Aorta (tissue), 5 donors: ENCODE data around the gene FAM50B. TPM values are rescaled to one million over a fixed set of nuclear protein-coding genes. Genes with fewer than 3 reads are reported as not detected.

ENCODE experiments used
- ATAC-seq: fragments of 200-7000 bp; cut with Tn5 transposase; one replicate; pipeline ENCODE4 v1.9.1; 2022; ENCODE audit warnings: moderate library complexity; ENCODE audit not compliant: low FRiP score
- DNase-seq, 2 donors: peaks; one replicate each; pipeline ENCODE4 v3.0.0-alpha.2; 2020
- H3K27ac ChIP-seq, 2 donors: one replicate each; pipeline ENCODE4 v1.5.1; 2013; ENCODE audit warnings: low read length in 2 of 2, mild to moderate bottlenecking in 2 of 2, moderate library complexity in 2 of 2, control low read depth in 1 of 2, inconsistent platforms in 1 of 2, low read depth in 1 of 2
- H3K27me3 ChIP-seq, 2 donors: one replicate each; pipeline ENCODE4 v1.6.1; 2013; ENCODE audit warnings: control low read depth in 1 of 2, low read length in 1 of 2, mild to moderate bottlenecking in 1 of 2, moderate library complexity in 1 of 2; ENCODE audit not compliant: insufficient read depth in 2 of 2, control insufficient read depth in 1 of 2
- H3K36me3 ChIP-seq, 2 donors: one replicate each; pipeline ENCODE4 v1.6.1; 2013; ENCODE audit warnings: control low read depth in 1 of 2, low read length in 1 of 2, mild to moderate bottlenecking in 1 of 2; ENCODE audit not compliant: insufficient read depth in 2 of 2, control insufficient read depth in 1 of 2
- H3K4me1 ChIP-seq, 2 donors: one replicate each; pipeline ENCODE4 v1.6.1; 2013; ENCODE audit warnings: low read length in 2 of 2, control low read depth in 1 of 2, mild to moderate bottlenecking in 1 of 2, moderate library complexity in 1 of 2; ENCODE audit not compliant: insufficient read depth in 2 of 2, control insufficient read depth in 1 of 2
- H3K4me3 ChIP-seq, 2 donors: one replicate each; pipeline ENCODE4 v1.5.1; 2013; ENCODE audit warnings: low read length in 2 of 2, control low read depth in 1 of 2, mild to moderate bottlenecking in 1 of 2
- H3K9me3 ChIP-seq: one replicate; pipeline ENCODE4 v1.6.1; 2013; ENCODE audit warnings: mild to moderate bottlenecking, low read length; ENCODE audit not compliant: control insufficient read depth
- WGBS, 2 donors: extraction: QIAGEN DNeasy Blood & Tissue Kit; methylation state at CpG; one replicate each; pipeline ENCODE4 v1.1.7; 2013; 5-methylcytosine and 5-hydroxymethylcytosine counted together
- intact Hi-C, 2 donors: fragments of 100-400 bp; cut with DNase I; formaldehyde crosslinking; loops; one replicate each; pipeline versions ENCODE4 v1.14.2 to v1.15.0; 2022
- polyA plus RNA-seq, 2 donors: library from polyadenylated mRNA; stranded (reverse); fragments of 200-250 nt; gene quantifications; one replicate each; pipeline ENCODE4 v1.2.3, GENCODE V29; 2013
- total RNA-seq, 2 donors: library from RNA; stranded (reverse); fragmentation: NEBNext Ultra II Directional; extraction: Animal tissue kit (Norgen Biotek cat#: 25700); gene quantifications; one replicate each; pipeline ENCODE4 v1.2.1, GENCODE V29; 2021
- donor health status: healthy with polysubstance abuse.
- donor health status: Bipolar disorder and iron deficiency.
- donor health status: DM: no; HTN: no; CAD: no.
- donor health status: DM: no; HTN: no; CAD: no.
- donor health status: DM: yes; HTN: yes; CAD: no.

The FAM50B gene
- total and polyA plus RNA-seq, 4 donors: 7.8 to 13.6 (median 10.4) TPM

DNA sequence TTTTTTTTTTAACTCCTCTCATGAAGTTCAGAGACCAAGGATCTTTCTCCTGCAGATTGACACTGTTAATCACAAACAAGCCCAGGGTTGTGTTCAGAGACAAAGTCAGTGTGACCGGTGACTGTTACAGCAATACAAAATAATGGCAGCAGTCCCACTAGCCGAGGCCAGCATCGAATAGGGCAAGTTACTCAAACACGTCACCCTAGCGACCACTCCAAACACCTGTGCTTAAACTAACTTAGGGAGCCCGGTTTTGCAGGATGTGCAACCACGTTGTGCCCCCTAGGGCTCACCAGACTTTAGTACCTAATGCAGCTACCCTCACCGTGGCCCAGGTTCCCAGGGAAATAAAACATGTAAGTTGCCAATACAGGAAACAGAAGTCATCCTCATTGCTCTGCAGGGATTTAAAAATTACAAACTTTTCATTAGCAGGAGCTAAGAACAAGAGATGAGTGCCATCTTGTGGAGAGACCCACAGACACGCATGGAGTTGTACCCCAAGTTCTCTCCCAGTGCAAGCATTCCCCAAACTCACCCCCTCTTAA is 38.1 kb downstream of the FAM50B start:
- intact Hi-C loops: loop anchor here in 1 of 2 donors (5.0 kb wide), 1 partner anchor 140 kb away; no protein-coding TSS in a partner anchor
- Histone ChIP-seq H3K27ac (no peak overlapping the region), H3K9me3 (no peaks in the 10 kb centered on the region), H3K4me1 (no peaks in the 10 kb centered on the region), H3K4me3 (no peak overlapping the region), H3K27me3 (no peaks in the 10 kb centered on the region), H3K36me3 (no peaks in the 10 kb centered on the region)
- DNase-seq (no peak), ATAC-seq (no peak)
- WGBS, 2 donors: 31 to 38% methylated on average over 9 of the region's 9 CpGs

DNA sequence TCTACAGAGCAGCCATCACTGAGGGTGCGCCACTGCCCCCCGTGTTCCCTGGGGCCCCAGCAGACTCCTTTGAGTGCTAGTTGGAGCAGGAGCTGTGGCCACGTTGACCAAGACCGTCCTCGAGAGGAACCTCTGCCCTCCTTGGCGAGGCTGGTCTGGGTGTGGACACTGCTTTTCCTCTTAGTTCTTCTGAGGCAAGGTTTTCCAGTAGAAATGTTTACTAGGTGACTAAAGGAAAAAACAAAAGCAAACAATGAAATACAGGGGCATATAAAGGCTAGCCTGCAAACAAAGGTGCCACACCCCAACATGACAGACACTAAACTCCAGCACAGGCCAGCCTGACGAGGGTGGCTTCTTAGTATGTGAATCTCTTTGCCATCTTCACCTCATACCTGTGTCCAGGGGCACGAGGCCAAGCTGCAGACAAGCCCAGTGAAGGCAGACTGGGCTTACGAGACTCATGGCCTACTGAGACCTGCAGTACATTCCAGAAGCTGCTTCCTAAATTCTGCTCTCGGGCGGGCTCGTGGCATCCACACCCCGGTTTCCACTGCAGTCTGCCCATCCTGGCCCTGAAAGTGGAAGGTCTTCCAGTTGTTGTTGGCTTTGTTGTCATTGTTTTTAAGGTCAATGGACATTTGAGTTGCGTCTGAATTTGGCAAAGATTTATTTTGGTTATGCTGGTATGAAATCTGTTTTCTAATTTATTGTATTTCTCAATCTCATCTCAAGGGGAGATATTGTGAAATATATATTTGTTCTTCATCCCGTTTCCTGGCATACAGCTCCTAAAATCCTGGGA is 39.2 kb downstream of the FAM50B start:
- ATAC-seq: peak; percentile 9
- Histone ChIP-seq H3K27me3 (no peaks in the 10 kb centered on the region), H3K36me3 (no peaks in the 10 kb centered on the region), H3K4me1 (no peaks in the 10 kb centered on the region), H3K9me3 (no peaks in the 10 kb centered on the region), H3K4me3 (no peak overlapping the region), H3K27ac (no peak overlapping the region)
- no peak for DNase-seq
- 86% methylated on average over 15 of the region's 15 CpGs for WGBS, 2 donors
- intact Hi-C loops: loop anchor here (2.0 to 5.0 kb wide), 2 partner anchors 141 to 146 kb away; no protein-coding TSS in a partner anchor

DNA sequence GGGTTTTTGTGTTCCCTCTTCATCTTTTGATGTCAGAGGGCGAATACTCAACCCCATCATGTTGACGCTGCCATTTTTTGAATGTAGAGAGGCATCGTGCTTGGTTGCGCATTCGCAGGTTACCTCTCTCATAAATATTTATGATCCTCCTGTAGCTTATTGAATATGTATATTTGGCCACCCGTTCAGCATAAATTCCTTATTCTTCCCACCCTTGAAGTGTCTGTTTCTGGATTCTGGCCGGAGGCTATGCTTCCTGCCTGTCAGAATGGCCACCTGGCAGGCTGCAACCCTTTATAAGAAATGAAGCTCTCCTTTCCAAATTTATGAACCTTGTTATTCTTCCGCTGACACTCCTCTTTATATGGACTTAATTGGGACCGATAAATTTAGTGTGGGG is 40.9 kb downstream of the FAM50B start:
- no peaks in the 10 kb centered on the region for H3K4me1 ChIP-seq
- H3K36me3 ChIP-seq: no peaks in the 10 kb centered on the region
- H3K9me3 ChIP-seq: no peaks in the 10 kb centered on the region
- no peak overlapping the region for H3K27ac ChIP-seq
- H3K27me3 ChIP-seq: no peaks in the 10 kb centered on the region
- H3K4me3 ChIP-seq: no peak overlapping the region
- WGBS, 2 donors: 95 to 96% methylated on average over 9 of the region's 9 CpGs
- no peak for DNase-seq
- no peak for ATAC-seq
- intact Hi-C loops: no loop called here

DNA sequence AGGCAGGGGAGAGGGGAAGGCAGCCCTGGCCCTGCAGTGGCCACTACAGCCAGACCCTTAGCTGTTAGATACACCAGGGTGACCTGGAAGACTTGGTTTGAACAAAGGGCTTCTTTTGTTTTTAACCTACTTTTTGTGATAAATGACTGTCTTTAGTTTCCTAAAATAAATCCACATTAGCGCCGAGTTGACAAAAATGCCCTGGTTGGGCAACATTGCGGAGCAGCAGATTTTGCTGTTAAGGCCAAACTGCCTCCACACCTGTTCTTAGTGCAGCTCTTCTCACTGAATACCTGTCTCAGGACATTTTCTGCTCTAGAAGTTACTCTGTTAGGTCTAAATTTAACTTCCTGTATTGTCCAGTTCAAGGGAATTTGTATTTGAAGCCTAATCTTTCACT is 42.7 kb downstream of the FAM50B start:
- Histone ChIP-seq H3K36me3 (no peaks in the 10 kb centered on the region), H3K4me3 (no peak overlapping the region), H3K27ac (peak overlapping the region in 1 of 2 donors; percentile 55), H3K4me1 (no peaks in the 10 kb centered on the region), H3K27me3 (no peaks in the 10 kb centered on the region), H3K9me3 (no peaks in the 10 kb centered on the region)
- intact Hi-C loops: no loop called here
- ATAC-seq (no peak), DNase-seq (no peak)
- WGBS, 2 donors: 61 to 71% methylated on average over 3 of the region's 3 CpGs

DNA sequence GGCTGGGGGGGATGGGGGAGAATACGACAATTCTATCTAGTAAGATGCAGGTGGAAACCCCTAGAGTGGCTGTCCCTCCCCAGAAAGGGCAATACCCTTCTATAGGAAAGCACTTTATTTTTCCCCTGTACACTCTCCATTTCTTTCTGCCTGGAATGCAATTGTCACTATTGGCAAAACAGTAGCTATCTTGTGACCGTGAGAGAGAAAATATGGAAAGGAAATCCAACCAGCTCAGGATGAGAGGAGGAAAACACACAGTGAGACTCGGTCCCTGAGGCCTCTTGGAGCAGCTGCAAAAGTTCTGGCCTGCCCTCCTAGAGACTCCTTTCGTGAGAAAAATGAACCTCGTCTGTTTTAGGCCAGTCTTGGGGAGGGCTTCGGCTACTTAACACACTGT is 43.4 kb downstream of the FAM50B start:
- Histone ChIP-seq H3K4me3 (no peak overlapping the region), H3K36me3 (no peaks in the 10 kb centered on the region), H3K4me1 (no peaks in the 10 kb centered on the region), H3K27me3 (no peaks in the 10 kb centered on the region), H3K9me3 (no peaks in the 10 kb centered on the region), H3K27ac (no peak overlapping the region)
- ATAC-seq: no peak
- intact Hi-C loops: no loop called here
- 82 to 83% methylated on average over 6 of the region's 6 CpGs for WGBS, 2 donors
- no peak for DNase-seq

DNA sequence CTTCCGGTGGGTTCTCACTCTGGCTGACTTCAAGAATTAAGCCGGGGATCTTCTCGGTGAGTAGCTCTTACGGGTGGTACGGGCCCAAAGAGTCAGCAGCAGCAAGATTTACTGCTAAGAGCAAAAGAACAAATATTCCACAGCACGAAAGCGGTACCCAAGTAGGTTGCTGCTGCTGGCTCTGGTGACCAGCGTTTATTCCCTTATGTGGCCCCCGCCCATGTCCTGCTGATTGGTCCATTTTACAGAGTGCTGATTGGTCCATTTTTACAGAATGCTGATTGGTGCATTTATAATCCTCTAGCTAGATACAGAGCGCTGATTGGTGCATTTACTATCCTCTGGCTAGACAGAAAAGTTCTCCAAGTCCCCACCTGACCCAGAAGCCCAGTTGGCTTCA is 44.3 kb downstream of the FAM50B start:
- H3K9me3 ChIP-seq: no peaks in the 10 kb centered on the region
- intact Hi-C loops: no loop called here
- ATAC-seq: no peak
- no peaks in the 10 kb centered on the region for H3K27me3 ChIP-seq
- WGBS, 2 donors: 94 to 96% methylated on average over 10 of the region's 10 CpGs
- no peaks in the 10 kb centered on the region for H3K4me1 ChIP-seq
- no peaks in the 10 kb centered on the region for H3K36me3 ChIP-seq
- H3K27ac ChIP-seq: no peak overlapping the region
- H3K4me3 ChIP-seq: no peak overlapping the region
- DNase-seq: no peak

DNA sequence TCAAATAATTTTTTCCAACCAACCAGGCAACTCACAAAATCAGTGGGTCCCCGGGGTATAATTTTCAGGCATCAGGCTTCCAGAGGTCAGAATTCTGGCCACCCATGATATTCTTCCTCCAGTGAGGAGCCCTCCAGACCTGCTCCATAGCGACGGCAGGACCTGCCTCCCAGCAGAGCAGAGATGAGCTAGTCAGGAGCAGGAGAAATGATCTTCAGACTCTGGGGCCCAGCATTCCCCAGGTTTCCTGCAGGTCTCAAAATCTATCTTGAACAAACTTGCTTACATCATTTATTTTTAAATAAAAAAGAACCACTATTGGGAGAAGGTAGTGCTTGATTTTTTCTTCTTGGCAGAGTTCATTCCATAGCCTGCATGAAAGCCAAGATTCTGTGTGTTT is 44.7 kb downstream of the FAM50B start:
- intact Hi-C loops: no loop called here
- no peaks in the 10 kb centered on the region for H3K36me3 ChIP-seq
- H3K9me3 ChIP-seq: no peaks in the 10 kb centered on the region
- no peak overlapping the region for H3K27ac ChIP-seq
- H3K4me1 ChIP-seq: no peaks in the 10 kb centered on the region
- no peak overlapping the region for H3K4me3 ChIP-seq
- WGBS, 2 donors: 65 to 68% methylated on average over 3 of the region's 3 CpGs
- DNase-seq (no peak), ATAC-seq (no peak)
- H3K27me3 ChIP-seq: no peaks in the 10 kb centered on the region

DNA sequence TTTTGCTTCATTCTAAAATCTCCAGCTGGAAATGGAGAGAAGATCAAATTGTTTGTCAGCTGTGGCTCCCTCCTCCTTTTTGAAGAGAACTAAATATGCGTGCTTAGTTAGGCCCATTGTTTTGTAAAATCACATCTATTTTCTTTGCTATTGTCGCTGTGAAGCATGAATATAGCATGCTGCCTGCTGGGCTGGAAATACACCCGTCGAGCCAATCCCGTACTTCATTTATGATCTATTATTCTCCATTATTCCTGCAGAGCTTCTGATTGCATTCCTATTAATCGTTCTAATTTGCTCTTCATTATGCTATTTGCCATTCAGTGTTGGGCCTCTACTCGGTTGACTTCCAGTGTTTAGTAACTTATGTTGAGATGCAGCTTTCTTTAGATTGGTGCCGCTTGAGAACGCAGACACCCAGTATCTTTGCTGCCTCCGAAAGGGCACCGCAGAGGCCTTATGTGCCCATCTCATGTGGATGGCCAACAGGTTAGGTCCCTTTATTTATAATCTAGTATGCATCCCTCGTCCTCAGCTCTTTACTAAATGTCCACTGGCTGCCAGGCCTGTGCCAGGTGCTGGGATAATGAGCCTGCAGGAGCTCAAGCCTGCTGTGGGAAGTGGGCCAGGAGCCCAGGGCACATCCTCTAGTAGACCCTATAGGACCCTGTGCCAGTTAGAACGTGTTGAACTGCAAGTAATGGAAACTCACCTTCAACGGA is 45.6 kb downstream of the FAM50B start:
- intact Hi-C loops: loop anchor here in 1 of 2 donors (5.0 kb wide), 1 partner anchor 38 kb away; no protein-coding TSS in a partner anchor
- H3K4me1 ChIP-seq: no peaks in the 10 kb centered on the region
- H3K27me3 ChIP-seq: no peaks in the 10 kb centered on the region
- ATAC-seq (no peak), DNase-seq (no peak)
- WGBS, 2 donors: 89 to 90% methylated on average over 14 of the region's 14 CpGs
- no peaks in the 10 kb centered on the region for H3K9me3 ChIP-seq
- H3K27ac ChIP-seq: no peak overlapping the region
- no peak overlapping the region for H3K4me3 ChIP-seq
- no peaks in the 10 kb centered on the region for H3K36me3 ChIP-seq
